ENCODE measurements around the gene DGKI.
A peak's percentile ranks its signal among the peaks of the same experiment; 100 is the strongest.
"Not testable (repeated sequence)": the region's sequence is repeated elsewhere in the genome, so short reads cannot be mapped to it uniquely, and the experiment has no call there.

DGKI gene

DNA sequence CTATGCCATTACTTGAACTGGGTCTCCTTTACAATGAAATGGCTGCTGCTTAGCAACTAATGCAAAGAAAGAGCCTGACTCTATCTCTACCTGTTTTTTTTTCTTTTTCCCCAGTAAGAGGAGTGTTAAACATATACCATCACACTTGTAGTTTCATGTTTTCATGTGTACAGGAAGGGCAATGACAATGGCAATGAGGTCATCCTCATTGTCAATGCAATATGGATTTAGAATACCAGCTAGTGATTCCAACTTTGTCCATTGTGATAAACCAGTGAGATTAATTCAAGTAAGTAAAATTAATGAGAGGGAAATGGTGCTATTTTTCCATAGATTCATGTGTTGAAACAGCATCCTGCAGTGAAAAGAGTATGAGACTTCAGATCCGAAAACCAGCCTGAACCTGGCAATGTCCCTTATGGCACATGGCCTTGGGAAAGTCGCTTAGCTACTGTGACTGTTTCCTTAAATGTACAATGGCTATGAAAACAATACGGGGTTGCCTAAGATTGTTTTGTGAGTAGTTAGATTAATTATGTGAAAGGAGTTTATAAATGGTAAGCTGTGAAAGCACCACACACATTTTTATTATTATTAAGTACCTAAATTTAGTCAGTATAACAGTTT is 11.2 kb downstream of the DGKI start:
- no peak for DNase-seq

DNA sequence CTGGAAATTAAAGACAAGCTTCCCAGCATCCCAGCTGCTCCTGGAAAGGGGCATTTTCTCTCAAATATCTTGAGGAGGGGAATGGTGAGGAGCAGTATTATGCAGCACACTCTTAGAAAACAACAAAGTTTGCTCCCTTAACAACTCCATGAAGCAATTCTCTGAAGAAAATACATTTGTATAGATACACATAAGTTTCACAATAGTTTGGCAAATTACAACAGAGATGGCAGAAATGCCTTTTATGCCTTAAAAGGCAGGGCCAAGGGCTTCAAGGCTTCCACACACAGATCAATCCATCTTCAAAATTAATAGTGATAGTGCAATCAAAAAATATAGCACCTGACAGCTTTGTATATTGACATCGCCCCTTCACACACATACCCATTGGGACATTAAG is 12.2 kb downstream of the DGKI start:
- DNase-seq: no peak

DNA sequence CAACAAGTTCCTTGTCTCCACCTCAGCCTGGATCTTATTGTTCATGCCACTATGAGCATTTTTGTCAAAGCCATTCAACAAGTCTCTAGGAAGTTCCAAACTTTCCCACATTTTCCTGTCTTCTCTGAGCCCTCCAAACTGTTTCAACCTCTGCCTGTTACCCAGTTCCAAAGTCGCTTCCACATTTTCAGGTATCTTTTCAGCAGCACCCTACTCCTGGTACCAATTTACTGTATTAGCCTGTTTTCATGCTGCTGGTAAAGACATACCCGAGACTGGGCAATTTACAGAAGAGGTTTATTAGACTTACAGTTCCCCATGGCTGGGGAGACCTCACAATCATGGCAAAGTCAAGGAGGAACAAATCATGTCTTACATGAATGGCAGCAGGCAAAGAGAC is 13.8 kb downstream of the DGKI start:
- not testable (repeated sequence) for DNase-seq

DNA sequence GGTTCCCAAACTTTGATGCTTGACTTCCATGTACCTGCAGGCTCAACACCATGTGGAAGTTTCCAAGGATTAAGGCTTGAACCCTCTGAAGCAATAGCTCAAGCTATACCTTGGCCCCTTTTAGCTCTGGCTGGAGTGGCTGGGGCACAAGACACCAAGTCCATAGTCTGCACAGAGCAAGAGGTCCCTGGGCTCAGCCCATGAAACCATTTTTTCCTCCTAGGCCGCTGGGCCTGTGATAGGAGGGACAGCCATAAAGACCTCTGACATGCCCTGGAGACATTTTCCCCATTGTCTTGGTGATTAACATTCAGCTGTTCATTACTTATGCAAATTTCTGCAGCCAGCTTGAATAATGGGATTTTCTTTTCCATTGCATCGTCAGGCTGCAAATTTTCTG is 14.4 kb downstream of the DGKI start:
- DNase-seq: no peak

DNA sequence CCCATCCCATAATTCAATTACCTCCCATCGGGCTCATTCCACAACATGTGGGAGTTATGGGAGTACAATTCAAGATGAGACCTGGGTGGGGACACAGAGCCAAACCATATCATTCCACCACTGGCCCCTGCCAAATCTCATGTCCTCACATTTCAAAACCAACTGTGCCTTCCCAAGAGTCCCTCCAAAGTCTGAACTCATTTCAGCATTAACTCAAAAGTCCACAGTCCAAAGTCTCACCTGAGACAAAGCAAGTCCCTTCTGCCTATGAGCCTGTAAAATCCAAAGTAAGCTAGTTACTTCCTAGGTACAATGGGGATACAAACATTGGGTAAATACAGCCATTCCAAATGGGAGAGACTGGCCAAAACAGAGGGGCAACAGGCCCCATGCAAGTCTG is 15.2 kb downstream of the DGKI start:
- not testable (repeated sequence) for DNase-seq

DNA sequence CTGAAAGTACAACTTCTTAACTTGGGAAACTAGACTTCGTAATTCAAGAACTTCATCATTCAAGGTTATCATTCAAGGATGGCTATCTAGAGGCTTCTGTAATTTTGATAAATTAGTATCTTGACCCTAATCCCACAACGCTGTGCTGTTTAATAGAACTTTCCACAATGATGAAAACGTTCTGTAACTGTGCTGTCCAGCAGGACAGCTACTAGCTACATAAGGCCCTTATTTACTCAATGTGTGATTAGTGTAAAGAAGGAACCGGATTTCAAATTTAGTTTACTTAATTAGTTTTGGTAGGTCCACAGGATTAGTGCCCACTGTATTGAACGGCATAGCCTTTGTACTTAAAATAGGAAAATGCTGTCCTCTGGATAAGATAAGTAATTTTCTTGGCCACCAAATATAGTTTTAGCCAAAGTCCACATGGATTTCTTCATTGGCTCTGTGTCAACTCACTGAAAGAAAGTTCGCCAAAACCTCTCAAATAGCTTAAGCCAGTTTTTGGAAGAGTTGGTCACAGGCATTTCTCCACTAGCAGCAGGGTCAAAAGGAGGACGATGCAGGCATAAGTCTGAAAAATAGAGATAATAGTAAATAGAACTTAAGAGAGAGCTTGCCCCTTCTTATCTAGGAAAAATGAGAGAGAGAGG is 17.3 kb downstream of the DGKI start:
- DNase-seq: no peak

DNA sequence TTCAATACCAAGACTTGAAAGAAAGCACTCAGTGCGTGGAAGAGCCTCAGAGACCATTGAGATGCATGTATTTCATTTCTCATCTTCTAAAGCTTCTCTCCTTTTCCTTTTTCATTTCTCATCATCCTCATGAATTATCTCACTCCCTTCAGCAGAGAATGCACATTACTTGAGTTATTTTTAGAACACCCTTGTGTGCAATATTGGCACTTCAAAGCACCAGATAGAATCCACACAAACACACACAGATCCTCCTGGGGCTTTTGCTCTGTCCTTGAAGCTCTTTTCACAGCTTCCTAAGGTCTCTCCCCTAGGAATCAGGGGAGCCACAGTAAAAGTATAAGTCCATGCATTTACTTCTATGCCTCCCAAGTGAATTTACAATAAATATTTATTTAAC is 18.3 kb downstream of the DGKI start:
- no peak for DNase-seq

DNA sequence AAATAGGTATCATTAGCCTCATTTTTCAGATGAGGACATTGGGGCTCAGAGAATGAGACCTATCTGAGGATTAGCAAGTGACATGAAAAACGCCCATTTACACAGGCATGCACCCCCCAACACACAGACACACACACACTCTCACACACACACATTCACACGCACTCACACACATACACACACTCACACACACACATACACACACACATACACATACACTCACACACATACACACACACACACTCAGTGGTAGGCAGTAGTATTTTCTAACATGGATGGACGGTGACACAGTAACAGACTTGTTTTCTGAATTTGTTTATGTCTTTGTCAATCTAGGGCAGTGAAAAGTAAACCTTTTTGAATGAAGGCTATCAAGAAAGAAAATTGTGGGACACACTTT is 21.3 kb downstream of the DGKI start:
- DNase-seq: no peak

DNA sequence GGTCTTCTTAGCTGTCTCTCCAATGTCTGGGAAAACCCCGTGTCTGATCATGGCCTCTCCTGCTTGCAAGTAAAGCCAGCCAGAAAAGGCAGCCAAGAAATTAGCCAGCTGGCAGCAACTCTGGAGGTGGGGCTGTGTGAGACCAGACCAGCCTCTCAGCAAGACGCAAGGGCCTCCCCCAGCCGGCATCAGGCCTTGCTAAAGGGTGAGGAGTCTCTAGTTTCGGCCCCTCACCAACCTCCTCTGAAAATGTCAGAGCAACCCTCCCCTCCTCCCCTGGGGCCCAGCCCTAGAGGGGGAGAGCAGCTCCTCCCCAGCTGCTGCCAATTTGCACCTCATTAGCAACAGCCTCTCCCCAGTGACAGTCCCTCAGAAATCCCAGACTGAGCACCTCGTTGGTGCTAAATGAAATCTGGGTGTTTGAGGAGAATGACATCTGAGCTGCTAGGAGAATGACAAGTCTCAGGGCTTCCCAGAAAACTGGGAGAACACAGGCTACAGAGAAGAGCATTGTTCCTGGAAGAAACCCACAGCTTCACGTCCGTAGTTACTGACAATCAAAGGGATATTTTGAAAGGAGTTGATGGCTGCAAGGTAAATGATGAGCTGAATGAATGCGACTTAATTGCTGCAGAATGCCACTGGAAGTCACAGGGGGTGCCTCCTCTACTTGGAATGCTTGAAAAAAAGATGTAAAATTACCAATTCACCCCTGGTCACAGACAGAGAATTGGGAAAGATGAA is 25.9 kb downstream of the DGKI start:
- peak; percentile 64 for DNase-seq

DNA sequence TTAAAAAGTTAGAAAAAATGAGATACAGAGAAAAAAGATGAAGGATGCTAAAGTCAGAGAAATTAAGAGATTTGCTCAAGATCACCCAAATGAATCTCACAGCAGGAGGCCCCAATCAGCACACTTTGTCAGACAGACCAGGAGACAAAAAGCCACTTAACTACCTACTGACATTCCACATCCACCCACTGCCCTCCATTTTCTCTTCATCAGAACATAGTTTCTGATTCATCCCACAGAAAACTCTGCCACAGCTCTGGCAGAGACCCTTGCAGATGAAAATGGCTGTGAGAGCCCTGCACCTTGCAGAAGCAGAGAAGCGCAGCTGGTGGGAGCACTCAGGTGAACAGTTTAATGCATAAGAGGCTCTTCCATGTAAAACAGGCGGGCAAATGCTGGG is 26.6 kb downstream of the DGKI start:
- peak; percentile 11 for DNase-seq

DNA sequence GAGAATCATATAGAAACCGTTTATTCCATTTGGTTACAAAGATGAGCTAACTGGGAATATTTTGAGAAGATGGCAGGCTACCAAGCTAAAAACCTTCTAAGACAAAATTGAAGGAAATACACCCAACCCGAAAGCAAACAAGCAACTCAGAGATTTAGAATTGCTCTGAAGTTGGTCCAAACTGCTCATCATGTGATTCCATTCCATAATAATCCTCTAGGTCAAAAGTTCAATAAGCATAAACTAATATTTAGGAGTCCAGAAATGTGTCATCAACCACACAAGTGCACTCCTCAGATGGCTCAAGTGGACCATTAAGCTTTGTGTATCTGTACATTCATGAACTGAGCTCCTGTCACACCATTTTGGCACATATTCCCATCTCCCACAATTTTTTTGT is 28.7 kb downstream of the DGKI start:
- DNase-seq: peak; percentile 14

DNA sequence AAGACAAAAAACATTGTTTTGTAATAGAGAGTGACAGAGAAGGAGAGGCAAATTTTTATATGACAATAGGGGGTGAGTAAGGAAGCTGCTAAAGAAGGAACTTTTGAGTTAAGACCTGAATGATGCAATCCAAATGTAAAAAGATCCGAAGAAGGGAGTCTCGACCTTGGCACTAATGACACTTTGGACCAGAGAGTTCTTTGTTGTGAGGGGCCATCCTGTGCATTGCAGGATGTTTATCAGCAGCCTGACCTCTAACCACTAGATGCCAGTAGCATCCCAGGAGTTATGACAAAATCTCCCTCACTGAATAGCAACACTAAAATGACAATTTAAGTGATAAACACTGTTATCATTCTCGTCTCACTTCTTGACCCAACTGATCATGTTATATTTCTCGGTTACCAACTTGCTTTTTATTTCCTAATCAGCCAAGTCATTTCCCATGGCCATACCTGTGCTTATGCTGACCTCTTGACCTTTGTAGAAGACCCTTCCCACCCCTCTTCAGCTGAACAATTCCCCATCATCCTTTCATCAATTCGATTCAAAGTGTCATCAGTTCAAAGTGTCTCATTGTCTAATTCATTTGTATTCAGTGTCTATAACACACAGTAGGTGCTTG is 30.0 kb downstream of the DGKI start:
- DNase-seq: peak; percentile 37

DNA sequence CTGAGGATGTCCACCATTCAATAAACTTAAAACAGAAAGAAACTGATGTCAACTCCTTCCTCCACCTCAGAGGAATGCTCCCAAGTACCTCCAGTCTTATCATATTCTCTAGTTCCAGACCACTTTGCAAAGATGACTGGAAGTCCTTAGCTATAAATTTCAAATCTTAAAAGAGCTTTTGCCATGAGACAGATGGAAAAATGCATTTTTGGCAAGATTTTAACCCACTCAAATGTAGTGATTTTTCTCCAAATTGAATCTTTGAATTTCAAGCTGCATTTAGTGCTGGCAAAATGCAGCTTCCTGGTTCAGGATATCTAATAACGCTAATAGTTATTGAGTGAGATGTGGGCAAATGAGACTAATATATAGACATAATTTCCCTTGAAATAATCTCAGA is 33.2 kb downstream of the DGKI start:
- no peak for DNase-seq

DNA sequence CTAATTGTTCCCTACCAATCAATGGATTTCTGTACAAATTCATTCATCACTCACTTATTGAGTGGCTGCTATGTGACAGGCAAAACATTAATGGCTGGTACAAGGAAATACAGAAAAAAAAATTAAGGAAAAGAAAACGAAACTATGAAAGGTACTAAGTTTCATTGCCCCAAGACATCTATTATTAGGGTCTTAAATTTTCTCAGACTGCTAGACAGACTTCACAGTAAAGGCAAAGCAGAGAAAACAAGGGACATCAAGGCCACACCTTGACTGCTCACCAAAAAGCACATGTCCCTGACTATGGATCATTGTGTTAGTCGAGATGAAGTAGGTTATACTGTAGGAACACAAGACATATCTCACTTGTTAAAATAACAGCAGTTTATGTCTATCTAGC is 36.5 kb downstream of the DGKI start:
- DNase-seq: no peak

DNA sequence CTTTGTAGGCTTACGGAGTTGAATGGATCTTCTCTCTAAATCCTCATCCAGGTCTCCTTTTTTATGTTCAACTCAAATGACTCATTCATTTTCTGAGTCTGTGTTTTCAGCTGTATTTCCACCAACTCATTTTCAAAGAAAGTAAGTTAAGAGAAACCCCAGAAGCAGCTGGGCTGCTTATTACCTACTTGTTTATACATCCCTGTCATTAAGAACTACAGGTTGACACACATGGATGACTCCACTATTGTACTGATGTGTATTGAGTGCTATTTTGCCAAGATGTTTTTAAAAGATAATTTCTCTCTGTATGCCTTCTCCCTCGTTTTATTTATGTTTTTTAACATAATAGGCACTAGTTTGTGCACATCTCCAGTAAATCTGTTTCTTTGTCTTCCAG is 41.9 kb downstream of the DGKI start:
- no peak for DNase-seq

DNA sequence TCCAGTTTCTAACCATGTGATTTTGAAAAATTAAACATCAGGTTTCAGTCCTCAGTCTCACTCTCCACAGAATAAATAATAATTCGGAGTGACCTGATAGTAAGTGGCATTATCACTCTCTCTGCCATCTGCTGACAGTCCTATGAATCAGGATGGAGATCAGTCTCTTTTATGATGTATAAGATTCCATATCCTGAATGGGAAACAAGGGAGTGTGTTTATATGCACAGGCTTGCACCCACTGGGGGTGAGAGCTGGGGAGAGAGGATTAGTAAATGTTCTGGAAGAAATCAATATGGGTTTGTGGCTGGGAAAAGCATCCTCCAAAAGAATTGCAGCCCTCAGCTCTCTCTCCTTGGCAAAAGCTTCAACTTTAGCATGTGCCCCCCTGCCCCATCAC is 45.3 kb downstream of the DGKI start:
- DNase-seq: no peak

DNA sequence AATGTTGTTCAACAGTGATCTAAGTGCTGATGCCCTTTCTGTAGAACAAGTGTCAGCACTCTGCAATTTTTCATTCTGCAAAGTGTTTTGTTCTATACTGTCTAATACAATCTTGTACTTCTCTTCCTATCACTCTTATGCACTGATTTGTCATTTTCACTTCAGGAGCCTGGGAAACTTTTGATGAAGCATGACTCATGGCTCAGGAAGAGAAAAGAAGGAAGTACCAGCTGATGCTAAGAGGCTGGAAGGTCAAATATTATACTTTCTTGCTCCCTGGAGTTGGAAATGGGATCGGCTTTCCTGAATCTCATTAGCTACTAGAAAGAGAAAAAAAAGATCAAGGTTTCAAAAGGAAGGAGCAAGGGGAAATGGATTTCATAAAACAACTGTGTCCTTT is 45.8 kb downstream of the DGKI start:
- peak; percentile 51 for DNase-seq

DNA sequence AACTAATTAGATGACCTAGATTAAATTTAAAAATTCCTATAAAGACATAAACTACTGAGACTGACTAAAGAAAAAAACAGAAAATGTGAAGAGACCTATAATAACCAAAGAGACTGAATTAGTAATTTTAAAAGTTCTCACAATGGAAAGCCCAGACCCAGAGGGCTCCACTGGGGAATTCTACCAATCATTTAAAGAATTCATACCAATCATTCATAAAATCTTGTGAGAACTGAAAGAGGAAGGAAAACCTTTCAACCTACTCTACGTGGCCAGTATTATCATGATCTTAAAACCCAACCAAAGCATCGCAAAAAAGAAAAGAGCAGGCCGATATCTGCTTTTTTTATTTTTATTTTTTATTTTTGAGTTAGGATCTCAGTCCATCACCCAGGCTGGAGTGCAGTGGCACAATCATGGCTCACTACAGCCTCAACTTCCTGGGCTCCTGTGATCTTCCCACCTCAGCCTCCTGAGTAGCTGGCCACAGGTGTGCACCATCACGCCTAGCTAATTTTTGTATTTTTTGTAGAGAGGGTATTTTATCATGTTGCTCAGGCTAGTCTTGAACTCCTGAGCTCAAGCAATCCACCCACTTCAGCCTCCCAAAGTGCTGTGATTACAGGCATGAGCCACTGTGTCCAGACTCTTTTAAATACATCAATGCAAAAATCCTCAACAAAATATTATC is 48.6 kb downstream of the DGKI start:
- no peak for DNase-seq

DNA sequence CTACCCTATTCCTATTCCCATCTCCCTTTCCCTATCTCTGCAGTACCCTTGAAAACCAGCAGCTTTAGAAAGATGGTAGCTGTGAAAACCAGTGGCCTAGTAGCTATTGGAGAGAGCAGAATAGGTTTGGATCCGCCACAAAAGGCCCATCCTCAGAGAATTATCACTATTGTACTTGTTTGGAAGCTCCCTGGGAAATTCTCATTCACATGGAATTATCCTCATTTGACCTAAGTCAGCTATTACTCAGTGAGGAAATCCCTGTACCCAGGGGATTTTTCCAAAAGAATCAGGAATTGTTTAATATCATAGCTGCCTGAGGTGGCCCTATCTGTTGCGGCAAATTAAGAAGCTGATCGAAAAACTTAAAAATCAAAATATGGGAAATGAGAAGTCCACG is 51.6 kb downstream of the DGKI start:
- no peak for DNase-seq

DNA sequence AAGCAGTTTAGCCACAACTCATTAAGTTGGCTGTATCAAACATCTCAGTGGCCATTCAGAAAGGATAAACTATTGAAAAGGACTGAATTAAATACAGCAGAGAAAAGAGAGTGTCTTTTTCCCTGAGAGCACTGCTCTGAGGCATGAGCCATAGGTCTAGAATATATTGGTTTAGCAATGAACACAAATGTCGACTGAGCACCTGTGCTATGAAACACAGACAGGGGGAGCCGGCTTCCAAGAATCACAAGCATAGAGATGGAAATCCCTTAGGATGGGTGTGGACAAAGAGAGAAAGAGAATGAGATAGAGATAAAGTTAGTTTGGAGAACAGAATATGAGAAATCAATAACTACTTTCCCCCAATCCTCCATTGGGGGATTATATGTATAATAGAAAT is 54.8 kb downstream of the DGKI start:
- no peak for DNase-seq

DNA sequence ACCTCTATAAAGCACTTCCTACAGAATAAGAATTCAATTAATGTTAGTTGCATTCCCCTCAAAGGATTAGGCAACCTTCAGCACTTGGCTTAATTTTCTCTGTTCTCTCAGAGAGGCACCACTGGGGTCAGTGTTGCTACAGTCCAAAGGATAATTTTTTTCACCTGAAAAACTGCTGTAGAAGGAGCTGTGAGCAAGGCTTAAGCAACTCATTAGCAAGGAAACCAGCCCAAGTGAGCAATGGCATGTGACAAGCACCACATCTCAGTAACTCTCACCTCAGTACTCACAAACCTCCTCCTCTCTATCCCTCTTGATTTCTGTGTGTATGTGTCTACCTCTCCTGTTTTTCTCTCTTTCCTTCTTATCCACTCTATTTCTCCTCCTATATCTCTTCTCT is 55.9 kb downstream of the DGKI start:
- DNase-seq: no peak

DNA sequence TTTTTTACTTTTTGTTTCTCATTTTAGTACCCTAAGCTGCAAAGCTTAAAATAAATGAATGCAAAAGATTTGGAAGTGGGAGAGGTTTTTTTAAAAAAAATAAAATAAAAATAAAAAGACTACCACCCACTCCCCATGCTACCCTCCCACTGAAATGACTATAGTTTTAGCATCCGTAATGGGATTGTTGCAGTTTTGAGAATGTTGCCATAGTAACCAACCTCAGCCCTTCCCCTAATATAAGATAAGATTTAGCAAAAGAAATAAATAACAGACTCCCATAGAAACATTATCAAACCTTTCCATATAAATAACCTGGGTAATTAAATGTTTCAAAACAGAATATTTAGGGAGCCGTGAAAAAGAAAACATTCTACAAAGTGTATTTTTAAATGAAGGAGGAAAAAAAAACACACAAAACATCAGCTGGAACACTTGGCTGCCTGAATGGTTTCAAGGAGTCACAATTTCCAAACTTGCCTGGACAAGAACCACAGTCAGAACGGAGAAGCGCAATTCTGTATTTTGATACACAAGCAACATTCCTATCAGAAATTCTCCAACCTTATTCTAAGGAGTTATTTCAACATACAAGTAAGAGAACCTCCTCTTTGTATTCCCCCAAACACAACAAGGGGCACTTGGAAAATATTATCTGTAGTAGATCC is 57.4 kb downstream of the DGKI start:
- DNase-seq: no peak
